B cell (primary cell): ENCODE measurements around the gene ATP11A. TPM values are rescaled to one million over a fixed set of nuclear protein-coding genes. Genes with fewer than 3 reads are reported as not detected.
A peak's percentile ranks its signal among the peaks of the same experiment; 100 is the strongest.

Experiments
- ATAC-seq: fragments of 200-7000 bp; cut with Tn5 transposase; one replicate; pipeline ENCODE4 v1.10.0; 2021; ENCODE audit warnings: low read depth, mild to moderate bottlenecking, moderate number of reproducible peaks, moderate library complexity
- CTCF ChIA-PET: fragments of 350-600 bp; sonication (Branson Sonifier 250); formaldehyde crosslinking; loops from one replicate; lab custom pipeline; 2021; ENCODE audit warnings: antibody characterized with exemption, inconsistent platforms; lab: Charles Lee
- POLR2A ChIA-PET: fragments of 350-600 bp; sonication (Branson Sonifier 250); formaldehyde crosslinking; loops from one replicate; lab custom pipeline; 2021; ENCODE audit warnings: antibody characterized with exemption; lab: Charles Lee
- DNase-seq: peaks from one replicate; pipeline ENCODE4 v3.0.0; 2013
- H2AFZ ChIP-seq: 2 replicates; pipeline ENCODE4 v1.6.1; 2012; ENCODE audit warnings: mild to moderate bottlenecking, low read depth, low read length; ENCODE audit not compliant: insufficient read depth, poor library complexity, severe bottlenecking
- H3K27ac ChIP-seq, 2 donors: 1 replicate in 1 of 2; 2 replicates in 1 of 2; pipeline ENCODE4 v1.5.1; 2012 to 2013; ENCODE audit warnings: low read length in 2 of 2, mild to moderate bottlenecking in 2 of 2, moderate library complexity in 1 of 2
- H3K27me3 ChIP-seq, 4 experiments: fragments of 200-600 bp in 1 of 4; sonication (generic) in 1 of 4; replicated peaks in 1 of 4; 1 replicate in 2 of 4; 2 replicates in 2 of 4; pipeline versions ENCODE4 v1.6.1 to v1.7.0; 2013 to 2016; ENCODE audit warnings: low read length in 3 of 4, mild to moderate bottlenecking in 2 of 4, mixed read lengths in 1 of 4, moderate library complexity in 1 of 4; ENCODE audit not compliant: insufficient read depth in 4 of 4, control insufficient read depth in 3 of 4; ENCODE audit errors: control extremely low read depth in 1 of 4
- H3K36me3 ChIP-seq, 2 experiments: replicated peaks in 1 of 2; 1 replicate in 1 of 2; 2 replicates in 1 of 2; pipeline versions ENCODE4 v1.6.1 to v1.7.1; 2013; ENCODE audit warnings: low read length in 1 of 2; ENCODE audit not compliant: insufficient read depth in 2 of 2, control insufficient read depth in 1 of 2; ENCODE audit errors: control extremely low read depth in 1 of 2, extremely low read depth in 1 of 2
- H3K4me1 ChIP-seq, 2 donors: fragments of 200-600 bp in 1 of 2; sonication (generic) in 1 of 2; 1 replicate in 1 of 2; 2 replicates in 1 of 2; pipeline versions ENCODE4 v1.5.1 to v1.6.1; 2013 to 2017; ENCODE audit warnings: low read length in 2 of 2; ENCODE audit not compliant: control insufficient read depth in 2 of 2, insufficient read depth in 2 of 2
- H3K4me2 ChIP-seq: replicated peaks from 2 replicates; pipeline ENCODE3; 2012; ENCODE audit warnings: mild to moderate bottlenecking, low read depth, low read length; ENCODE audit not compliant: poor library complexity, severe bottlenecking
- H3K4me3 ChIP-seq, 5 experiments: fragments of 200-600 bp in 1 of 5; sonication (generic) in 1 of 5; 1 replicate in 3 of 5; 2 replicates in 2 of 5; pipeline versions ENCODE4 v1.5.1 to v1.7.0; 2011 to 2016; ENCODE audit warnings: low read length in 4 of 5, mild to moderate bottlenecking in 4 of 5, low read depth in 2 of 5, control low read depth in 1 of 5, moderate library complexity in 1 of 5; ENCODE audit not compliant: insufficient read depth in 1 of 5; ENCODE audit errors: control extremely low read depth in 1 of 5, extremely low read depth in 1 of 5
- H3K79me2 ChIP-seq: fragments of 200-600 bp; sonication (generic); one replicate; pipeline ENCODE4 v1.6.0; 2016; ENCODE audit warnings: low read length; ENCODE audit not compliant: control insufficient read depth, insufficient read depth
- H3K9ac ChIP-seq: fragments of 200-600 bp; sonication (generic); 2 replicates; pipeline ENCODE4 v1.6.1; 2017; ENCODE audit warnings: mild to moderate bottlenecking, low read length, moderate library complexity
- H3K9me3 ChIP-seq, 3 donors: one replicate each; pipeline versions ENCODE4 v1.6.1 to v1.7.1; 2013; ENCODE audit warnings: low read length in 2 of 3; ENCODE audit not compliant: control insufficient read depth in 2 of 3, insufficient read depth in 1 of 3; ENCODE audit errors: control extremely low read depth in 1 of 3
- H4K20me1 ChIP-seq: 2 replicates; pipeline ENCODE4 v1.6.0; 2012; ENCODE audit warnings: mild to moderate bottlenecking, low read length; ENCODE audit not compliant: insufficient read depth, control insufficient read depth, poor library complexity, severe bottlenecking
- H3K27ac Mint-ChIP-seq: one replicate; pipeline ENCODE4 v1.8.0; 2021; ENCODE audit warnings: mixed read lengths
- H3K27me3 Mint-ChIP-seq: one replicate; pipeline ENCODE4 v1.8.0; 2021; ENCODE audit warnings: mixed read lengths
- H3K4me1 Mint-ChIP-seq: one replicate; pipeline ENCODE4 v1.8.0; 2021; ENCODE audit warnings: mixed read lengths
- H3K4me3 Mint-ChIP-seq: one replicate; pipeline ENCODE4 v1.8.0; 2021; ENCODE audit warnings: mixed read lengths
- H3K9me3 Mint-ChIP-seq: one replicate; pipeline ENCODE4 v1.8.0; 2022; ENCODE audit warnings: mixed read lengths; ENCODE audit not compliant: insufficient read depth
- EZH2 ChIP-seq: IDR thresholded peaks from 2 replicates; pipeline ENCODE4 v1.6.1; 2012; ENCODE audit warnings: borderline replicate concordance, low read depth, mild to moderate bottlenecking, moderate library complexity, low read length; ENCODE audit not compliant: insufficient read depth, poor library complexity, severe bottlenecking
- WGBS: methylation state at CpG from one replicate; pipeline ENCODE4 v1.1.5; 2013; ENCODE audit warnings: missing lambda C conversion rate; ENCODE audit not compliant: insufficient coverage; 5-methylcytosine and 5-hydroxymethylcytosine counted together
- intact Hi-C: fragments of 100-400 bp; cut with micrococcal nuclease; formaldehyde crosslinking; loops from one replicate; pipeline ENCODE4 v1.10.0; 2022
- polyA plus RNA-seq: library from polyadenylated mRNA; depleted of rRNA; stranded (reverse); fragments of >200 nt; gene quantifications from 2 replicates; pipeline ENCODE4 v1.2.3, GENCODE V29; 2012
- total RNA-seq, 2 donors: library from RNA; stranded (reverse); fragments of 120-200 nt in 1 of 2; gene quantifications; 1 replicate in 1 of 2; 2 replicates in 1 of 2; pipeline versions ENCODE4 v1.2.3 to v1.2.4, GENCODE V29; 2013 to 2022
- TF ChIP-seq, protein P1 (sequence below): fragments of 200-600 bp; IDR thresholded peaks from one replicate; pipeline ENCODE4 v1.8.0; 2022; ENCODE audit warnings: antibody characterized with exemption, mild to moderate bottlenecking

ATP11A gene
- total and polyA plus RNA-seq, 2 donors (not counting 1 experiment from before 2014, with no cell fraction given) = 36.9 to 60.3 TPM

DNA sequence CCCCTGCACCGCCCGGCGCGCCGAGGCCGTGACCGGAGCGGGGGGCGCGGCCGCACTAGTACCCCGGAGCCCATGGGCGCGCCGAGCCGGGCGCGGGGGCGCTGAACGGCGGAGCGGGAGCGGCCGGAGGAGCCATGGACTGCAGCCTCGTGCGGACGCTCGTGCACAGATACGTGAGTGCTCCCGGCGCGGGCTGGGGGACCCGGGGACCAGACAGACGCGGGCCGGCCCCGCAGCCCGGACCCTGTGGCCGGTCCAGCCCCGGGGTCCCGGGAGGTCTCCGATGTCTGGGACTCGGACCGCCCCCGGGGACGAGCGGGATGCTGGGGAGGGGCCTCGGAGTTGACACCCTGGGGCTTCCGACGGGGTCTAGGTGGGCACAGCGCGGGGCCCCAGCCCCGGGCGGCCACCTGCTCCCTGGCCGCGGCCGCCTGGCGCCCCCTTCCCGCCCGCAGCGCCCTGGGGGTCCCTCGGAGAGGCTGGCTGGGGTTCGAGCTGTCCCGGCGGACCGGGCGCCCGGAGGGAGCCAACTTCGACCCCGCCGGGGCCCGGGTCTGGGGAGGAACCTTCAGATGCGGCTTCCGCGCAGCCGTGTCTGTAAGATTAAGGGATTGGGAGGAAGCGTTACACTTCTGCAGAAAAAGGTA is 568 bp downstream of the ATP11A start:
- H3K36me3 ChIP-seq = no peaks in the 10 kb centered on the region
- peak overlapping the region; percentile 72 for H3K9ac ChIP-seq
- Mint-ChIP-seq H3K4me1 (peaks cover 48% of the 10 kb centered on the region), H3K9me3 (no peaks in the 10 kb centered on the region), H3K27ac (peak overlapping the region; percentile 78), H3K4me3 (peak overlapping the region; percentile 88), H3K27me3 (peaks cover 6% of the 10 kb centered on the region)
- POLR2A ChIA-PET = no interaction called here
- H3K4me3 ChIP-seq = peak overlapping the region; percentile 49 to 85 (median 73)
- TF ChIP-seq EZH2 = no peak
- TF ChIP-seq, protein P1, sequence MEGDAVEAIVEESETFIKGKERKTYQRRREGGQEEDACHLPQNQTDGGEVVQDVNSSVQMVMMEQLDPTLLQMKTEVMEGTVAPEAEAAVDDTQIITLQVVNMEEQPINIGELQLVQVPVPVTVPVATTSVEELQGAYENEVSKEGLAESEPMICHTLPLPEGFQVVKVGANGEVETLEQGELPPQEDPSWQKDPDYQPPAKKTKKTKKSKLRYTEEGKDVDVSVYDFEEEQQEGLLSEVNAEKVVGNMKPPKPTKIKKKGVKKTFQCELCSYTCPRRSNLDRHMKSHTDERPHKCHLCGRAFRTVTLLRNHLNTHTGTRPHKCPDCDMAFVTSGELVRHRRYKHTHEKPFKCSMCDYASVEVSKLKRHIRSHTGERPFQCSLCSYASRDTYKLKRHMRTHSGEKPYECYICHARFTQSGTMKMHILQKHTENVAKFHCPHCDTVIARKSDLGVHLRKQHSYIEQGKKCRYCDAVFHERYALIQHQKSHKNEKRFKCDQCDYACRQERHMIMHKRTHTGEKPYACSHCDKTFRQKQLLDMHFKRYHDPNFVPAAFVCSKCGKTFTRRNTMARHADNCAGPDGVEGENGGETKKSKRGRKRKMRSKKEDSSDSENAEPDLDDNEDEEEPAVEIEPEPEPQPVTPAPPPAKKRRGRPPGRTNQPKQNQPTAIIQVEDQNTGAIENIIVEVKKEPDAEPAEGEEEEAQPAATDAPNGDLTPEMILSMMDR = no peak
- H3K27me3 ChIP-seq = peaks cover 0 to 7% (median 0%) of the 10 kb centered on the region in 4 experiments
- intact Hi-C loops = loop anchor here (5.0 kb wide), 1 partner anchor 182 kb away; no protein-coding TSS in a partner anchor
- H4K20me1 ChIP-seq = peaks cover 8% of the 10 kb centered on the region
- peaks cover 8% of the 10 kb centered on the region for H3K79me2 ChIP-seq
- H3K27ac ChIP-seq = no peak overlapping the region
- H2AFZ ChIP-seq = peak overlapping the region; percentile 80
- under 1% methylated on average over 68 of the region's 77 CpGs for WGBS
- peak overlapping the region; percentile 97 for H3K4me2 ChIP-seq
- ATAC-seq (peak; percentile 4), DNase-seq (no peak)
- CTCF ChIA-PET = interaction anchor here (1.5 kb wide), 1 partner anchor 184 kb away, joined by 3 read pairs; no protein-coding TSS in a partner anchor
- H3K4me1 ChIP-seq = peaks cover 16 to 29% of the 10 kb centered on the region in 2 donors
- H3K9me3 ChIP-seq = no peaks in the 10 kb centered on the region

DNA sequence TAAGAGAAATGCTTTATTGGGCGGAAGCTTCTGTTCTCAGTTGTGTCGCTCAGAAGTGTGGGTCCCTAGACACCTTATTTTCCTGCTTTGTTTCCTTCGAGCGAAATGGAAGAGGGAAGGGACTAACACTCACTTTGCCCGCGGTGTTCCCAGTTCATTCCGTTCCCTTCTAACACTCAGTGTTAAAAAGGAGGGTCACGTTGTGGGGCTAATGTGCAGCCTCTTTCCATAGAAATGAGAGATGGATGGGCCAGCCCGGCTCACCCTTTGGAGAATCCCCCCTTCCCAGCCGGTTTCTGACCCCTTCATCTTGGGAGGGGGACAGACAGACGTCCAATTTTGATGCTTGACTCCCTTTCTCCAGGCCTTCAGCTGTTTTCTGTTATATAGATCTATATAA is 2.3 kb downstream of the ATP11A start:
- Histone ChIP-seq H3K9ac (no peak overlapping the region), H3K4me2 (peak overlapping the region; percentile 97), H3K9me3 (no peaks in the 10 kb centered on the region), H4K20me1 (peaks cover 8% of the 10 kb centered on the region), H3K27me3 (peaks cover 0 to 7% (median 0%) of the 10 kb centered on the region in 4 experiments), H2AFZ (no peak overlapping the region), H3K36me3 (no peaks in the 10 kb centered on the region), H3K4me3 (peak overlapping the region in 1 of 5 experiments; percentile 38), H3K27ac (no peak overlapping the region), H3K4me1 (peaks cover 16 to 29% of the 10 kb centered on the region in 2 donors), H3K79me2 (peaks cover 20% of the 10 kb centered on the region)
- no peaks in the 10 kb centered on the region for H3K9me3 Mint-ChIP-seq
- intact Hi-C loops = loop anchor here (5.0 kb wide), 1 partner anchor 180 kb away; no protein-coding TSS in a partner anchor
- H3K4me1 Mint-ChIP-seq = peaks cover 48% of the 10 kb centered on the region
- peak overlapping the region; percentile 88 for H3K4me3 Mint-ChIP-seq
- TF ChIP-seq, protein P1 = no peak
- TF ChIP-seq EZH2 = no peak
- WGBS = 95% methylated on average over 3 of the region's 11 CpGs
- ATAC-seq = no peak
- no peak for DNase-seq
- H3K27me3 Mint-ChIP-seq = peaks cover 6% of the 10 kb centered on the region
- no peak overlapping the region for H3K27ac Mint-ChIP-seq
- CTCF ChIA-PET = no interaction called here
- POLR2A ChIA-PET = no interaction called here
